Chondrocyte (in vitro differentiated cells): ENCODE results near the gene L1TD1. TPM values are rescaled to one million over a fixed set of nuclear protein-coding genes. Genes with fewer than 3 reads are reported as not detected.

ENCODE experiments used
- DNase-seq: peaks from one replicate; pipeline ENCODE4 v3.0.0; 2021; ENCODE audit warnings: mixed read lengths, low spot score
- H3K27ac Mint-ChIP-seq: one replicate; pipeline ENCODE4 v1.8.0; 2021; ENCODE audit warnings: mild to moderate bottlenecking, moderate library complexity, mixed read lengths; ENCODE audit not compliant: unreplicated experiment
- H3K27me3 Mint-ChIP-seq: 2 replicates; pipeline ENCODE4 v1.8.0; 2021; ENCODE audit warnings: low read depth, mixed read lengths
- H3K36me3 Mint-ChIP-seq: 2 replicates; pipeline ENCODE4 v1.8.0; 2021; ENCODE audit warnings: low read depth, mixed read lengths
- H3K4me1 Mint-ChIP-seq: 2 replicates; pipeline ENCODE4 v1.8.0; 2021; ENCODE audit warnings: low read depth, mild to moderate bottlenecking, mixed read lengths
- H3K4me3 Mint-ChIP-seq: one replicate; pipeline ENCODE4 v1.8.0; 2021; ENCODE audit warnings: mild to moderate bottlenecking, moderate library complexity, mixed read lengths; ENCODE audit not compliant: unreplicated experiment
- H3K9me3 Mint-ChIP-seq: 2 replicates; pipeline ENCODE4 v1.8.0; 2021; ENCODE audit warnings: low read depth, mixed read lengths
- total RNA-seq: library from RNA; stranded (reverse); gene quantifications from 3 replicates; pipeline ENCODE4 v1.2.1, GENCODE V29; 2021
- TF ChIP-seq, protein P1 (sequence below): fragments of 200-600 bp; sonication (generic); IDR thresholded peaks from 2 replicates; pipeline ENCODE4 v1.5.0; 2021; ENCODE audit warnings: antibody characterized with exemption, mild to moderate bottlenecking, moderate library complexity

Gene L1TD1
- total RNA-seq, 1 donor from 2014 or later: 0.12 TPM

DNA sequence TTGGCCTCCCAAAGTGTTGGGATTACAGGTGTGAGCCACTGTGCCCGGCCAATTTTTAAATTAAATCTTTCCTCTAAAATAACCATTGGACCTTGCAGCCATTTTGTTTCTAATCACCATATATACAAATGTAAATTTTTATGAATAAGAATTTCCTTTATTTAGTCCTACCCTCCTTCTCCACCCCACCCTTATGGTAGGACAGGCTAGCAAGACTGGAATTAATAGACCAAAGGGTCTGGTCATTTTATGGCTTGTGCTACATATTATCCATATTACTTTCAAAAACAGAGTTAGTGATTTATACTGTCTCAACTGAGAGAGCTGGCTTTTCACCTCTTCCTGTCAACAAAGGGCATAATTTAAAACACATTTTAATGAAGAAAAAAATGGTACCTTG is 26.5 kb downstream of the L1TD1 start:
- Mint-ChIP-seq H3K4me3 (no peak overlapping the region), H3K36me3 (no peaks in the 10 kb centered on the region), H3K9me3 (no peaks in the 10 kb centered on the region), H3K4me1 (peaks cover 6% of the 10 kb centered on the region), H3K27ac (no peak overlapping the region), H3K27me3 (no peaks in the 10 kb centered on the region)
- TF ChIP-seq, protein P1, sequence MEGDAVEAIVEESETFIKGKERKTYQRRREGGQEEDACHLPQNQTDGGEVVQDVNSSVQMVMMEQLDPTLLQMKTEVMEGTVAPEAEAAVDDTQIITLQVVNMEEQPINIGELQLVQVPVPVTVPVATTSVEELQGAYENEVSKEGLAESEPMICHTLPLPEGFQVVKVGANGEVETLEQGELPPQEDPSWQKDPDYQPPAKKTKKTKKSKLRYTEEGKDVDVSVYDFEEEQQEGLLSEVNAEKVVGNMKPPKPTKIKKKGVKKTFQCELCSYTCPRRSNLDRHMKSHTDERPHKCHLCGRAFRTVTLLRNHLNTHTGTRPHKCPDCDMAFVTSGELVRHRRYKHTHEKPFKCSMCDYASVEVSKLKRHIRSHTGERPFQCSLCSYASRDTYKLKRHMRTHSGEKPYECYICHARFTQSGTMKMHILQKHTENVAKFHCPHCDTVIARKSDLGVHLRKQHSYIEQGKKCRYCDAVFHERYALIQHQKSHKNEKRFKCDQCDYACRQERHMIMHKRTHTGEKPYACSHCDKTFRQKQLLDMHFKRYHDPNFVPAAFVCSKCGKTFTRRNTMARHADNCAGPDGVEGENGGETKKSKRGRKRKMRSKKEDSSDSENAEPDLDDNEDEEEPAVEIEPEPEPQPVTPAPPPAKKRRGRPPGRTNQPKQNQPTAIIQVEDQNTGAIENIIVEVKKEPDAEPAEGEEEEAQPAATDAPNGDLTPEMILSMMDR: no peak
- DNase-seq: no peak

DNA sequence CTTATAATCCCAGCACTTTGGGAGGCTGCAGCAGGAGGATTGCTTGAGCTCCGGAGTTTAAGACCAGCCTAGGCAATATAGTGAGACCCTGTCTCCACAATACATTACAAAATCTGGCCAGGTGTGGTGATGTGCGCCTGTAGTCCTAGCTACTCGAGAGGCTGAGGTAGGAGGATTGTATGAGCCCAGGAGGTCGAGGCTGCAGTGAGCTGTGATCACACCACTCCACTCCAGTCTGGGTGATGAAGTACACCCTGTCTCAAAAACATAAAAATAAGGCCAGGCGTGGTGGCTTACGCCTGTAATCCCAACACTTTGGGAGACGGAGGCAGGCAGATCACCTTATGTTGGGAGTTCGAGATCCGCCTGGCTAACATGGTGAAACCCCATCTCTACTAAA is 27.7 kb downstream of the L1TD1 start:
- DNase-seq: no peak
- Mint-ChIP-seq H3K27ac (no peak overlapping the region), H3K27me3 (no peaks in the 10 kb centered on the region), H3K4me1 (peaks cover 6% of the 10 kb centered on the region), H3K9me3 (no peaks in the 10 kb centered on the region), H3K36me3 (no peaks in the 10 kb centered on the region), H3K4me3 (no peak overlapping the region)
- TF ChIP-seq, protein P1: no peak

DNA sequence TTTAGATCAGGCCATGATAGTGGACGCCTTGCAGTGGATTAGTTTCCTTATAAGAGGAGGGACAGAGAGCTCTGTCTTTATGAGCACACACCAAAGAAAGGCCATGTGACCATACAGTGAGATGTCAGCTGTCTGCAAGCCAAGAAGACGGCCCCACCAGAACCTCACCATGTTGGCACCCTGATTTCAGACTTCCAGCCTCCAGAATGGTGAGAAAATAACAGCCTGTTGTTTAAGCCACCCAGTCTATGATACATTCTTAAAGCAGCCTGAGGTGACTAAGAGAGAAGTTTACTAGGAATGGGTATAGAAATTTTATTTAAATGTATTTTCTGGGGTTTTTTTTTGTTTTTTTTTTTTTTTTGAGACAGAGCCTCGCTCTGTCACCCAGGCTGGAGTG is 29.5 kb downstream of the L1TD1 start:
- DNase-seq: no peak
- Mint-ChIP-seq H3K27me3 (no peaks in the 10 kb centered on the region), H3K4me1 (peaks cover 5% of the 10 kb centered on the region), H3K36me3 (no peaks in the 10 kb centered on the region), H3K9me3 (no peaks in the 10 kb centered on the region), H3K4me3 (no peak overlapping the region), H3K27ac (no peak overlapping the region)
- TF ChIP-seq, protein P1: no peak

DNA sequence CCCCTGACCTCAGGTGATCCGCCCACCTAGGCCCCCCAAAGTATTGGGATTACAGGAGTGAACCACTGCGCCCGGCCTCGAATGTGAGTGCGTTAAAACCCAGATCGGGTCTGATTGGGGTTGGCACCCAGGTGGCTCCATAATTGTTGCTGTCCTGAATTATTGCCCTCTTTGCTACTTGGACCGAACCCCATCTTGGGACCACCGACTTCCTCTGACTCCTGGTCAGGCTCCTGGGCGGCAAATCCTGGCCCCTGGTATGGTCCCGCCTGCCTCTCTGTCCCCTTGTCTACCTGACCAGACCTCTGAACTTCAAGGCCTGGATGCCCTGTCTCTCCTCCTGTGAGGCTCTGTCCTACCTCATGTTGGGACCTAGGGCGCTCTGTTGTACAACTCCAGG is 32.8 kb downstream of the L1TD1 start:
- Mint-ChIP-seq H3K27ac (no peak overlapping the region), H3K36me3 (no peaks in the 10 kb centered on the region), H3K9me3 (no peaks in the 10 kb centered on the region), H3K4me1 (peaks cover 29% of the 10 kb centered on the region), H3K27me3 (no peaks in the 10 kb centered on the region), H3K4me3 (no peak overlapping the region)
- TF ChIP-seq, protein P1: no peak
- DNase-seq: no peak

DNA sequence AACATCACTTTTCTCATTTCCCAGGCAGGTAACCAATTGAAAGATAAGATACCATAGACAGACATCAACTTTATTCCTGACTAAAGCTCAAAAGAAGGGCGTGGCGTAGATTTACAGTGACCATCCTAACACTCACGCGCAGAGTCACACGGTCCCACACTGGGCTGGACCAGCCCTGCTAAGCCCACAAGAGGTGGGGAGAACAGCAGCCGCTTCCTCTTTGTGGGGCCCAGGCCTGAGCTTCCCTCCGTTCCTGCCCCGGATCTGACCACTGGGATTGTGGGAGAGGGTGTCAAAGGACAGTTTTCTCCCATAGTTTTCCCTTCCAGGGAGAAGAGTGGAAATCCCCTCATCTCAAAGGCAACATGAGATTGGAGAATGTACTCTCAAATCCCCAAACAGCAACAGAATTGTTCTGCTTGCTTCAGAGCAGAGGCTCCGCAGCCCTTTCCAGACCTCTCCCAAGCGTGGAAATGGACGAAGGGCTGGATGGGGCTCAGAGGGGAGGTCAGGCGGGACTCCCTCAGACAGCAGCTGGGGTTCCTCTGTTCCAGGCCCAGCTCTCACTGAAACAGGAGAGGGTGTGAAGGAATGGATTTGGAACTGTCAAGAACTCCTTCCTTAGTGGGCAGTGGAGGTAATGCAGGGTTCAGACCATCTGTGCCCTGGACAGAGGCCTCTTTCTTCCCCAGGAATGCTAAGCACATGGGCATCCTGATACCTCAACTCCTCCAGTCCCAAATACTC is 33.7 kb downstream of the L1TD1 start:
- Mint-ChIP-seq H3K4me3 (no peak overlapping the region), H3K9me3 (no peaks in the 10 kb centered on the region), H3K36me3 (no peaks in the 10 kb centered on the region), H3K27ac (peak overlapping the region; percentile 27), H3K27me3 (no peaks in the 10 kb centered on the region), H3K4me1 (peaks cover 29% of the 10 kb centered on the region)
- TF ChIP-seq, protein P1: no peak
- DNase-seq: no peak
